Measurements from ENCODE around the gene MFNG.

The MFNG gene

GRCh38 chr22:37511395-37512104, 25.4 kb upstream of the MFNG start:
- no peak for DNase-seq (ENCODE audit: low spot score)

DNA sequence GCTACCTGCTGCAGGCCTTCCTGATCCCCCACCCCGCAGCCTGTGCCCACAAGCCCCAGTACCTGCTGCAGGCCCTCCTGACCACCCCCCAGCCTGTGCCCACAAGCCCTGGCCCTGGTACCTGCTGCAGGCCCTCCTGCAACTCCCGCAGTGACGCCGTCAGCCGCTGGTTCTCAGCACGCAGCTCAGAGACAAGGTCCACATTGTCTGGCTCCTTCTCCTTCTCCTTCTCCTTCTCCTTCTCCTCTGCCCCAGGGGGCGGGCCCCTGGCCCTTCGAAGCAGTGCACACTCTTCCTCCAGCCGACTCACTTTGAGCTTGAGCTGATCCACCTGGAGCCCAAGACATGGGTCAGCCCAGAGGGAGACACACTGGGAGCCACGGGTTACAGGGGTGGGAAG, 23.9 kb upstream of the MFNG start:
- no peak for DNase-seq (ENCODE audit: low spot score)

- DNase-seq (ENCODE audit: low spot score): no peak
Observed at GRCh38 chr22:37509059-37509860, 23.1 kb upstream of the MFNG start.

GRCh38 chr22:37508431-37508992, 22.3 kb upstream of the MFNG start:
- DNase-seq (ENCODE audit: low spot score): no peak

DNA sequence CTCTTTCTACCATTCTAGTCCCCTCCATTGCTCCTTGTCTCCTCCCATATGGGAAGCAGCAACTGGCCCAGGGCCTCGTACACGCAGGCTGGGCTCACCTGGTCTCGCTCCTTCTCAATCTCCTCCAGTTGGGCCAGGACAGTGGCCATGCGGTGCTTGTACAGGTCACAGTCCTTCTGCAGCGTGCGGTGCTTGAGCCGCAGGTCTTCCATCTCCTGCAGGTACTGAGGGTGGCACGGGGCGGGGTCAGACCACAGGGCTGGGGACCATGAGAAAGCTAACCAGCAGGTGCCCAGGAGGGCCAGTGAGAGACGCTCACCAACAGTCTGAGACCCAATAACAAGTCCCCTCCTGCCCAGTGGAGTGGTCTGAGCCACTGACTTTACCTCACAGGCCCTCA, 21.5 kb upstream of the MFNG start:
- no peak for DNase-seq (ENCODE audit: low spot score)

- DNase-seq (ENCODE audit: low spot score): no peak
Observed at GRCh38 chr22:37505989-37506388, 19.8 kb upstream of the MFNG start.

- DNase-seq (ENCODE audit: low spot score): no peak
Observed at GRCh38 chr22:37505565-37505964, 19.4 kb upstream of the MFNG start.

DNA sequence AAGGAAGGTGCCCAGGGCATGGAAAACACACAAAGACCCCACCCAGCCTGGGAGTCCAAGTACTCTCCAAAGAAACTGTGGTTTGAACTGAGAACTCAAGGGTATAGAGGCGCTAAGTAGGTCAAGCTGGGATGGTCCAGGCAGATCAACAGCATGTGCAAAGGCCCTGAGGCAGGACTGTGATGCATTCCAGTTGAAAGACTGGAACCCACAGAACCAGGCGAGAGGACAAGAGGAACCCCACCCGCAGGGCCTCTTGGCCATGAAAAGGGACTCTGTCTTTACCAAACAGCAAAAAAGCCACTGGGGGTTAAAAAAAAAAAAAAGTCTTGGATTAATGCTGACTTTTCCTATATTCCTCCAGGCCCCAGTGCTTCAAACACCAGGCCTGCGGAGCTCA, 18.8 kb upstream of the MFNG start:
- DNase-seq (ENCODE audit: low spot score): no peak

DNA sequence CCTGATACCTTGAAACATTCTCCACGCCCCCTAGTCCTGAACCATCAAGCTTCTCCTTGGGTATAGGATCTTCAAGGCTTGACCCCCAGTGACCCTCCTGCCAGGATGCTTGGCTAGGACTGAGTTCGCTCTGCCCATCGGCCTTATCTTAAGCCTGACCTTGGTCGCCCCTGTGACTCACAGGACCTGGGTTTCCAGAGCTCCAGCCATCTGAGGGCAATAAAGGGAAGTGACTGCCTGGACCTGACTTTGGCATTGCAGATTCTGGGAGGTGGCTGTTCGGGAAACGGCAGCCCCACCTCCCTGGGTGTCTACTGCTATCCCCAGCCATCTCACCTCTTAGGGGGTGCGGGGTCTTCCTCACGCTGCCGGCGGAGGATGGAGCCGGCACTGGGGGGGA, 17.7 kb upstream of the MFNG start:
- DNase-seq (ENCODE audit: low spot score): no peak

GRCh38 chr22:37503183-37503683, 17.0 kb upstream of the MFNG start:
- no peak for DNase-seq (ENCODE audit: low spot score)

GRCh38 chr22:37502342-37503182, 16.4 kb upstream of the MFNG start:
- DNase-seq (ENCODE audit: low spot score): no peak

GRCh38 chr22:37501610-37502341, 15.6 kb upstream of the MFNG start:
- no peak for DNase-seq (ENCODE audit: low spot score)

DNA sequence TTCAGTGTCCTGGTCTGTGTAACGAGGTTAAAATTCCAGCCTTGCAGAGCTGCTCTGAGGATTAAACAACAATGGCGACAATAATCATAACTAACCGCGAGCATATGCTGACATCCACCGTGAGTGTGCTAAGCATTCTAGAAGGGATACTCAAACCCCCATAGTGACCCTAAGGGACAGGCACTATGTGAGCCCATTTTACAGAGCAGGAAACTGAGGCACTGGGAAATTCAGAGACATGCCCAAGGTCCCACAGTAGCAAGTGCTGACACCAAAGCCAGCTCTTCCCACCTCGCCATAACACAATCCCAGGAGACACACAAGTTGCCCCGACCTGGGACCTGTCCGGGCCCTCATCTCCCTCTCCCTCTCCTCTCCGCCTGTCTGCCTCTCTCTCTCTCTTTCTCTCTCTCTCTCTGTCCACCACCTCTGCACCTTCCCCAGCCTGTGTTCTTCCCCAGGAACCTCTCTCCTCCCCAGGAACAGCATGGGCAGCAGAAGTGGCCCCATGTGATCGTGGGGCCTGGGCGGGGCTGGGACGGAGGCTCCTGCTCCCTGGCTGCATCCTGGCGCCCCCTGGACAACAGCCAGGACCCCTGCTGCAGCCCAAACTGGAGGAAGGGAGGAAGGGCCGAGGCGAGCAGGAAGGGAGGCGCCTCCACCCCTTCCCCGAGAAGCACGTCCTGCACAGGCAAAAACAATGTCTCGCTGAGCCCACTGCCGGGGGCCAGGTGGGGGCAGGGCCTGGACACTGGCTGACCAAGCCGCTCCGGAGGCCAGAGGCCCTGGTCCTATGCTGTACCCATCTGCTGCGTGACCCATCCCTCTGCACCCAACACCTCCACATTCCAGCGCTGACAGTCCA, 14.8 kb upstream of the MFNG start:
- DNase-seq (ENCODE audit: low spot score): no peak

GRCh38 chr22:37499789-37500540, 13.8 kb upstream of the MFNG start:
- DNase-seq (ENCODE audit: low spot score): no peak

- DNase-seq (ENCODE audit: low spot score): no peak
Observed at GRCh38 chr22:37499027-37499707, 13.0 kb upstream of the MFNG start.

DNA sequence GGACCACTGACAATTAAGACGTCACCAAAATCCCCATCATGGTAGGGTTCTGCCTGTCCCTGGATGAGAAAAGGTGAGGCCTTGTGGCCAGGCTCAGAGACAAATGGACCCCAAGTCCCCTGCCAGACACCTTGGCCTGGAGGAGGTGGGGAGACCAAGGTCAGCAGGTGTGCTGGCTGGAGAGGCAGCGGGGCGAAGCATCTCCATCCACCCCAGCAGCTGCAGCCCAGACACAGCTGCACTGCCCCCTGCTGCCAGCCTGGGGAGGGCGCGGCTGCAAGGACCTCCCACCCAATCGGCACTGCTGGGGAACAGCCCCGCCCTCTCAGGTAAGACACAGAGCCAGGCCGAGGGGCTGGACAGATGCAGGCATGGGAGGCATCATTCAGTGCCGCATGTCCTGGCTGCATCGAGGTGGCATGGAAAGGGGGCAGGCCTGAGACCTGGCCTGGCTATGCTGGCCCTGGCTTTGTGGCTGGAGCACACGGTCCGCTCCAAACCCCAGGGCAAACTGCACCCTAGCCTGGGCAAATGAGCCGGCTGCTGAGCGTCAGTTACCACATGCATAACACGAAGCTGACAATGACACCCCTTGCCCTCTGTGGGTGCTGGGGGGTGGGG, 12.2 kb upstream of the MFNG start:
- DNase-seq (ENCODE audit: low spot score): no peak

GRCh38 chr22:37497062-37497599, 10.9 kb upstream of the MFNG start:
- DNase-seq (ENCODE audit: low spot score): no peak

DNA sequence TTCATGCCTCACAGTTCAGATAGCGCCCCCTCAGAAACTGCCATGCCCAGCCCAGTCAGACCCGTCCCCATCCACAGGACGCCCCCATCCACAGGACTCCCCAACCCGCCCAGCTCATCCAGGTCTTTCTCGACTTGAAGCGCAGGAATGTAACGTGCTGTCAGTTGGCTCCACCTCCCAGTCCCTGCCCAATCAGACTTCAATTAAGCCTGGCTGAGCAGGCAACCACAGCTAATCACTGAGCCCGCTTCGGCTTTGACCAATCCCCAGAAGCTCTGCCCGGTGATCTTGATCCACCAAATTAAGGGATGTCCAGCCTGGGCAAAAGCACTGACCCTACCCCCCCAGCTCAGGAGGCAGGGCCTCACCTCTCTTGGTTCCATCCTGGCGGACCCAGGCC, 10.5 kb upstream of the MFNG start:
- DNase-seq (ENCODE audit: low spot score): no peak
